ENCODE measurements around the gene PRKCH. TPM values are rescaled to one million over a fixed set of nuclear protein-coding genes. Genes with fewer than 3 reads are reported as not detected.

PRKCH gene
- total RNA-seq, 1 donor = 3.3 TPM

DNA sequence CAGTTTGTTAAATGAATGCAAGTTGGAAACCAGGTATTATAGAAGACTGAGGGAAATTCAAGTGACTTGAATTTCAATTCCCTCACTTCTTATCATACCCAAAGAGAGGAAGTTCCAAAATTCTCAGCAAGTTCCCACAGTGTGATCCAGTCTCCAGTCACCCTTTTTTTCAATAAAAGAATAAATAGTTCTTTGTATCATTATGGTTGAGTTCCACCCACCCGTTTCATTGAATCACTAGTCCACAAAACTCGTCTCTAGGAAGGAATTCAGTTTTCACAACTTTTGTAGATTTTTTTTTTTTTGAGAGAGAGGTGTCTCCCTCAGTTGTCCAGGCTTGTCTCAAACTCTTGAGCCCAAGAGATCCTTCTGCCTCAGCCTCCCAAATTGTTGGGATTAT, 38.6 kb upstream of the PRKCH start:
- Histone ChIP-seq H3K4me2 (ENCODE audit: insufficient read depth, low read length) (no peak overlapping the region), H3K79me2 (ENCODE audit: insufficient read depth, low read length) (no peaks in the 10 kb centered on the region), H3K4me1 (ENCODE audit: insufficient read depth, low read length) (peaks cover 3% of the 10 kb centered on the region), H3K9me3 (ENCODE audit: low read depth, low read length) (no peaks in the 10 kb centered on the region), H3K4me3 (ENCODE audit: insufficient read depth, low read length) (no peak overlapping the region), H3K36me3 (ENCODE audit: insufficient read depth, low read length) (no peaks in the 10 kb centered on the region), H2AFZ (ENCODE audit: low read length) (no peak overlapping the region), H4K20me1 (ENCODE audit: insufficient read depth, low read length) (no peaks in the 10 kb centered on the region), H3K27me3 (ENCODE audit: insufficient read depth, low read length) (peaks cover 25% of the 10 kb centered on the region), H3K27ac (ENCODE audit: low read depth, low read length) (no peak overlapping the region)
- no peak for DNase-seq (ENCODE audit: insufficient read length, low spot score, missing footprints)
- TF ChIP-seq, protein P1, sequence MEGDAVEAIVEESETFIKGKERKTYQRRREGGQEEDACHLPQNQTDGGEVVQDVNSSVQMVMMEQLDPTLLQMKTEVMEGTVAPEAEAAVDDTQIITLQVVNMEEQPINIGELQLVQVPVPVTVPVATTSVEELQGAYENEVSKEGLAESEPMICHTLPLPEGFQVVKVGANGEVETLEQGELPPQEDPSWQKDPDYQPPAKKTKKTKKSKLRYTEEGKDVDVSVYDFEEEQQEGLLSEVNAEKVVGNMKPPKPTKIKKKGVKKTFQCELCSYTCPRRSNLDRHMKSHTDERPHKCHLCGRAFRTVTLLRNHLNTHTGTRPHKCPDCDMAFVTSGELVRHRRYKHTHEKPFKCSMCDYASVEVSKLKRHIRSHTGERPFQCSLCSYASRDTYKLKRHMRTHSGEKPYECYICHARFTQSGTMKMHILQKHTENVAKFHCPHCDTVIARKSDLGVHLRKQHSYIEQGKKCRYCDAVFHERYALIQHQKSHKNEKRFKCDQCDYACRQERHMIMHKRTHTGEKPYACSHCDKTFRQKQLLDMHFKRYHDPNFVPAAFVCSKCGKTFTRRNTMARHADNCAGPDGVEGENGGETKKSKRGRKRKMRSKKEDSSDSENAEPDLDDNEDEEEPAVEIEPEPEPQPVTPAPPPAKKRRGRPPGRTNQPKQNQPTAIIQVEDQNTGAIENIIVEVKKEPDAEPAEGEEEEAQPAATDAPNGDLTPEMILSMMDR (IDR thresholded peaks at IDR 0.05; ENCODE audit: extremely low read depth, low read depth, low read length) = no peak

DNA sequence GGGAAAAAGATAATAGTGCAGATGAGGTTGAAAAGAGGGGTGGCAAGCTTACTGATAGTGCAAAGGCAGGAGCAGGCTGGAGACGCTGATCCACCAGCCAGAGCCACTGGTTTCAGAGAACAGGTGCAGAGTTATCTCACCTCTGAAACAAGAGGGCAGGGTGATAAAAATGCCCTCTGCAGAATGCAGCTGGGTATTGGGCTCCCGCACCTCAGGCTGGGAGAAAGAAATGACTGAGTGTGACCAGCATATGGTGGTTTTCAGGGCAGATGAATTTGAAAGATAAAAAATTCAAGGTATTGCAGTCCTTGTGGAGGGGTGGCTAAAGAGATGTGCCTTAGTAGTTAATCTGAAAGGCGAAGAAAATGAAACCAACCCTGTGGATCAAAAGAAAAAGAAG, 37.4 kb upstream of the PRKCH start:
- Histone ChIP-seq H4K20me1 (ENCODE audit: insufficient read depth, low read length) (no peaks in the 10 kb centered on the region), H3K36me3 (ENCODE audit: insufficient read depth, low read length) (no peaks in the 10 kb centered on the region), H3K4me1 (ENCODE audit: insufficient read depth, low read length) (peaks cover 3% of the 10 kb centered on the region), H3K27me3 (ENCODE audit: insufficient read depth, low read length) (peaks cover 17% of the 10 kb centered on the region), H3K4me2 (ENCODE audit: insufficient read depth, low read length) (no peak overlapping the region), H3K79me2 (ENCODE audit: insufficient read depth, low read length) (no peaks in the 10 kb centered on the region), H3K9me3 (ENCODE audit: low read depth, low read length) (no peaks in the 10 kb centered on the region), H3K4me3 (ENCODE audit: insufficient read depth, low read length) (no peak overlapping the region), H2AFZ (ENCODE audit: low read length) (no peak overlapping the region), H3K27ac (ENCODE audit: low read depth, low read length) (no peak overlapping the region)
- DNase-seq (ENCODE audit: insufficient read length, low spot score, missing footprints) = no peak
- TF ChIP-seq, protein P1 (IDR thresholded peaks at IDR 0.05; ENCODE audit: extremely low read depth, low read depth, low read length) = no peak

DNA sequence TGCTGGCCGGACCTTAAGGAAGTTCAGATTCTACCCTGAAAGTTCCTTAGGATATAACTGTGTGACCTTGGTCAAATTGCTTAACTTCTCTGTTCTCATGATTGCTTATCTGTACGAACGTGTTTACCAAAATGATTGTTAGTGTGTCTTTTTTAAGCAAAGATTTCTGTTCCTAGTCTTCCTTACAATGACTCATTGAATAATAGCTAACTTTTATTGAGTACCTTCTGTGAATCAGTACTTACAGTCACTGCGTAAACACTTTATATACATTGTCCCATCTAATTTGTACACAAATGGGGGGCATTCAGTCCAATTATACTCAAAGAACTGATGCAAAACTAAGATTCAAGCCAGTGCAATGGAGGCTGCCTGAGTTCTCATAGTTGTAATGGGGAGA, 36.0 kb upstream of the PRKCH start:
- TF ChIP-seq, protein P1 (IDR thresholded peaks at IDR 0.05; ENCODE audit: extremely low read depth, low read depth, low read length) = no peak
- no peak for DNase-seq (ENCODE audit: insufficient read length, low spot score, missing footprints)
- peaks cover 3% of the 10 kb centered on the region for H3K27me3 ChIP-seq (ENCODE audit: insufficient read depth, low read length)

DNA sequence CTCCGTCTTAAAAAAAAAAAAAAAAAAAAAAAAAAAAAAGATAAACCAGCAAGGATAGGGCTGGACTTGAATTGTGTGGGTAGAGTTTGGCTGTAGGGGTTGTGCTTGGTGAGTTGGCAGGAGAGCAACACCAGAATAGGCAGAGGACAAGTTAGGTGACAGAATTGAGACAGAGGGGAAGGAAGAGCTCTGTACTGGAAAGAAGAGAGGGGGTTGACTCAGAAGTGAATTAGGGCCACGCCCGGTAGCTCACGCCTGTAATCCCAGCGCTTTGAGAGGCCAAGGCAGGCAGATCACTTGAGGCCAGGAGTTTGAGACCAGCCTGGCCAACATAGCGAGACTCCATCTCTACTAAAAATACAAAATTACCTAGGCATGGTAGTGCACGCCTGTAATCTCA, 34.2 kb upstream of the PRKCH start:
- Histone ChIP-seq H2AFZ (ENCODE audit: low read length) (no peak overlapping the region), H3K4me1 (ENCODE audit: insufficient read depth, low read length) (peaks cover 3% of the 10 kb centered on the region), H3K9me3 (ENCODE audit: low read depth, low read length) (no peaks in the 10 kb centered on the region), H3K4me2 (ENCODE audit: insufficient read depth, low read length) (no peak overlapping the region), H3K4me3 (ENCODE audit: insufficient read depth, low read length) (no peak overlapping the region), H3K79me2 (ENCODE audit: insufficient read depth, low read length) (no peaks in the 10 kb centered on the region), H3K36me3 (ENCODE audit: insufficient read depth, low read length) (no peaks in the 10 kb centered on the region), H4K20me1 (ENCODE audit: insufficient read depth, low read length) (no peaks in the 10 kb centered on the region), H3K27ac (ENCODE audit: low read depth, low read length) (no peak overlapping the region), H3K27me3 (ENCODE audit: insufficient read depth, low read length) (no peaks in the 10 kb centered on the region)
- no peak for DNase-seq (ENCODE audit: insufficient read length, low spot score, missing footprints)
- TF ChIP-seq, protein P1 (IDR thresholded peaks at IDR 0.05; ENCODE audit: extremely low read depth, low read depth, low read length) = no peak

More for the DNA sequence above, 36.0 kb upstream of the PRKCH start:
- Histone ChIP-seq H3K27ac (ENCODE audit: low read depth, low read length) (no peak overlapping the region), H2AFZ (ENCODE audit: low read length) (no peak overlapping the region), H4K20me1 (ENCODE audit: insufficient read depth, low read length) (no peaks in the 10 kb centered on the region), H3K9me3 (ENCODE audit: low read depth, low read length) (no peaks in the 10 kb centered on the region), H3K79me2 (ENCODE audit: insufficient read depth, low read length) (no peaks in the 10 kb centered on the region), H3K4me3 (ENCODE audit: insufficient read depth, low read length) (no peak overlapping the region), H3K36me3 (ENCODE audit: insufficient read depth, low read length) (no peaks in the 10 kb centered on the region), H3K4me1 (ENCODE audit: insufficient read depth, low read length) (peaks cover 3% of the 10 kb centered on the region), H3K4me2 (ENCODE audit: insufficient read depth, low read length) (no peak overlapping the region)
